GM18868 (cell line): ENCODE results near the gene TUBA3E.
"Not testable (repeated sequence)": the region's sequence is repeated elsewhere in the genome, so short reads cannot be mapped to it uniquely, and the experiment has no call there.

Experiments
- ATAC-seq: cut with Tn5 transposase; IDR thresholded peaks from one replicate; pipeline ENCODE4 v1.9.1; 2021; ENCODE audit warnings: mild to moderate bottlenecking, moderate library complexity; ENCODE audit not compliant: unreplicated experiment

Gene TUBA3E

DNA sequence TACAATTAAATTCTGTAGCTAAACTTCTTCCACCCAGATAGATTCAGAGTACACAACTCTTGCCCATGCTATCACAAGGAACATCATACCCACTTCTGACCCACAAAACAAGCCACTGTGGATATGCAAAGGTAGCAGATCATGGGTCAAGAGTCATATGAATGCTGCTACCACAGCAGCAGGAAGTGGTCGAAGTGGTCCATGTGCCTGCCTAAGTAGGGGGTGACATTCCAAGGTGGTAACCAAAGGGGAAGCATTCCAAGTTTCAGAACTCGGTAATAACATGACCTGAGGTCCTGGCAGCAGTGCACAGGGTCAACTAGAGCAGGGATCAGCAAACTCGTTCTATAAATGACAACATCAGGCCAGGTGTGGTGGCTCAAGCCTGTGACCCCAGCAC, 5.8 kb downstream of the TUBA3E start:
- ATAC-seq, result not testable (repeated sequence)

DNA sequence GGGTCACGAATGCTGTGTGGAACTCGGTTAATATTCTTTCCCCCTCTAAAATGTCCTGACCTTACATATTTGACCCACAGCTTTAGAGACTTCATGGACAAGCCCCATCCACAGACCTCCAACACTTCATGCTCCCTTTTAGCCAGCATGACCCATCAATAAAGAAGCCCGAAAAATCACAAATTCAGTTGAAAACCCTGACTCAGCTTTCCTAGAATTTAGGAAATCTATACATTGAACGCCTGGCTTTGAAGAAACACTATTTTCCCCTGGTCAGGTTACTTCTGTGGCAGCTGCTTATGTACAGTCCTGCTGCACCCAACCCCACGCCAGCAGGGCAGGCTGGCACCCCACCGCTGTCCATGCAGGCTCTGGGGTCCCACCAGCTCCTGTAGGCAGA, 6.9 kb downstream of the TUBA3E start:
- ATAC-seq, result not testable (repeated sequence)

DNA sequence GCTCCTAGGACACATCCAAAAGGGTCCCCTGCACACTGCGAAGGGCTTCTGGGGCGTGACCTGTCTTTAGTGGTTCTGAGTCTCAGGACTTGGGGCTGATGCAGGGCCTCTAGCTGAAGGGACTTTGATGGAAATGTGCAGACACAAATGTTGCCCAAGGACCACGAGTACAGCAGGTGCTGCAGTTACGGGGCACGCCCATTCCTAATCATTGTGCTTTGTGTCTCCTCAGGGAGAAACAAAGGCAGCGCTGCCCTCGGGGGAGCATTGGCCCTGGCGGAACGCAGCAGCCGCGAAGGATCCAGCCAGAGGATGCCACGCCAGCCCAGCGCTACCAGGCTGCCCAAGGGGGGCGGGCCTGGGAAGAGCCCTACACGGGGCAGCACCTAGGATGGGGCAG, 8.0 kb downstream of the TUBA3E start:
- no peak for ATAC-seq

DNA sequence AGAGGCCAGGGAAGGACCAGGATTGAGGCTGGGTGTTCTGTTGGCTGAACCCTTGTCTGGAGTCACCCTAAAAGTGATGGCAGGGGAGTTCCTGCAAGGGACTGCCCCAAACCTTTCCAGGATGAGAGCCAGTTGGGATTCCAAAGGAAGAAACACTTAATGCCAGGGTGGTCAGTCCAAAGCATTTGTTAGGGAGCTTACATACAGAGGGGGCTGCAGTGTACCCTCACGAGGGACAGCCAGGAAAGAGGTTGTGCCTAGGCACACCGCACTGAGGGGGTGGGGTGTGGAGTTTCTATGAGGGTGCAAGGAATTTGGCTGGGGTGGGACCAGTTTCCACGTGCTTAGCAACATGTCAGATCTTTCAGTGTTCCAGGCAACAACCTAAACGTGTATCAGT, 9.3 kb downstream of the TUBA3E start:
- not testable (repeated sequence) for ATAC-seq

DNA sequence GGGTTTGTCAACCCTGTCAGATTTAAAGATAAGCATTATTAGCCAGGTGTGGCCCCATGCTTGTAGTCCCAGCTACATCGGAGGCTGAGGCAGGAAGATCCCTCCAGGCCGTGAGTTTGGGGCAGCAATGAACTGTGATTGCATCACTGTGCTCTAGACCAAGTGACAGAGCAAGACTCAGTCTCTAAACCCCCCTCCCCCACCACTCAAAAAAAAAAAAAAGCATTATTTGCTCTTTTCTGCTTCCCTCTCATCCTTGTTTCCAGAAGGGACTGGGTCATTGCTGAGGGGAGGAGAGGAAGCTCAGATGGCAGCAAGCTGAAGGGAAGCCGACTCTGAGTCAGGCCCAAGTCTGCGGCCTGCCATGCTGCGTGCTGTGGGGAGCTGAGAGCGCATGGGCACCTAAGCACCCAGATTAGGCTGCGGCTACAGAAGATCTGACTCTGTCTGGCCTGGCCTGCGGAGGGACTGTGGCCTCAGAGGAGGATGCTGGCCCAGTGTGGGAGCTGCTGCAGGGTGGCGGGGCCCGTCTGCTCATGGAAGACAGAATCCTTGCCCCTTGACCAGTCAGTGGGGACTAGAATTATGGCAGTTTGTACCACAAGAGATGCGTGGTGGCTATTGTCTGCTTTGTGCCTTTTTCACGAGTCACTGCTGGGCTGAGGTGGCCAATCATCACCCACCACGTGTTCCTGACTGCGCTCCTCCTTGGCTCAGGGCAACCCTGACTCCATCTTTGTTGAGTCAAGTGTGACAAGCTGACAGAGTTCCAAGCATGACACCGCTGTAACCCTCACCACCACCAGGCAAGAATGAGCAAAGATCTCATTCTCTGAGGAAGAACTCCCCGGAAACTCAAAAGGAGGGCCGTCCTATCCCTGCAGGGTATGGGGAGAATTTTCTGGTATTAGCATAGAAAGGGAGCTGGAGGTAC, 10.1 kb downstream of the TUBA3E start:
- not testable (repeated sequence) for ATAC-seq

DNA sequence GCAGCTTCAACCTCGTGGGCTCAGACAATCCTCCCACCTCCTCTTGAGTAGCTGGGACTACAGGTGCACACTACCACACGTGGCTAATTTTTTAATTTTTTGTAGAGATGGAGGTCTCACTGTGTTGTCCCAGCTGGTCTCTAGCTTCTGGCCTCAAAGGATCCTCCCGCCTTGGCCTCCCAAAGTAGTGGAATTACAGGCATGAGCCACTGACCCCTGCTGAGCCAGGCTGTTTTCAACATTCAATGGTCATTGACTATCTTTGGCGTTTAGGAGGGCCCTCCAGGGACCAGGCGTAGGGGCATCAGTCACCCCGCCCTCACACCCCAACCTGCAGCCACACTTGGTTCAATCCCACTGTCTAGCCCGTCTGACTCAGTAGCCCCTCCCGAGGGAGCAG, 11.0 kb downstream of the TUBA3E start:
- no peak for ATAC-seq

DNA sequence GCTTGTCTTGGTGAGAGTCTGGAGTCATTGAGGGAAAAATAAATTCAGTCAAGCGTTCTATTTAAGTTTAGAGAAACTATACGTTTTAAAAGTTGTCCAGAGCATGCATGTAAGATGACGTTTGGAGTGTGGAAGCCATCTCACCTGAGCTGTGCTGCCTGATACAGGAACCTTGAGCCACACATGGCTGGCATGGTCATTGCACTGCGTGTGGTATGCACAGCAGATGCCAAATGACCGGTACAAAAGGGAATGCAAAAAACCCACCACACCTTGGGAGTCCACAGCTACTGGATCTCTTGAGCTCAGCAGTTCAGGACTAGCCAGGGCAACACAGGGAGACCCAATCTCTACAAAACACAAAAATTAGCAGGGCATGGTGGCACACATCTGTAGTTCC, 11.8 kb downstream of the TUBA3E start:
- no peak for ATAC-seq

DNA sequence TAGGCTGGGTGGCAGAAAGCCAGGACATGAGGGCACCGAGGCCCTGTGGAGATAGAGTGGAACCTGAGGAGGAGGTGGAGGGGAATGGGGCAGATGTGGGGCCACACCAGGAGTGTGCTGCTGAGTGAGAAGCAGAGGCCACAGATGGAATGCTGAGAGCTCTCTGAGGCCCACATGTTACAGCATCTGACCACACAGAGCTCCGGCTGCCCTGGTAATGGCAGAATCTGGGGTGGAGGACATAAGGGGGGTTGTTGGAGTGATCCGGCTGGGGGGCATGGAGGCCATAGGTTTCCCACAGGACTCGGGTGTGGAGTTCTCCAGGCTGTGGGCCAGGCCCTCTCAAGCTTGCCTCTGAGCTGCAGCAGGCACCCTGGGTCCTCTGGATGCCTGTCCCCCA, 12.3 kb downstream of the TUBA3E start:
- ATAC-seq, result no peak

DNA sequence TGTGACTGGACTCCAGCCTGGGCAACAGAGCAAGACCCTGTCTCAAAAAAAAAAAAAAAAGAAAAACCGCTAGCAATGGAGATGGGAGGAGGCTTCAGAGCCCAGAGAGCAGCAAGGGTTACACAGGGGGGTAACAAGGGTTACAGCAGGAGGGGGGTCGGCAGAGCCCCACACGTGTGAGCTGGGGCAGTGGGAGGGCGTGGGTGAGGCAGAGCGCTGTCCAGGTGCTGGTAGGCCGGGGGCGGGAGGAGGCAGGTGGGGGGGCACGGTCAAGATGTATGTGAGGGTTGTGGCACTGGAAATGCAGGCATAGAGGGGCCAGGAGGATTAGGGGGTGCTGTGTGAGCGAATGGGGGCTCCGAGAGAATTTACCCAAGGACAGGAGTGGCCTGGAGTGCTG, 12.8 kb downstream of the TUBA3E start:
- no peak for ATAC-seq

DNA sequence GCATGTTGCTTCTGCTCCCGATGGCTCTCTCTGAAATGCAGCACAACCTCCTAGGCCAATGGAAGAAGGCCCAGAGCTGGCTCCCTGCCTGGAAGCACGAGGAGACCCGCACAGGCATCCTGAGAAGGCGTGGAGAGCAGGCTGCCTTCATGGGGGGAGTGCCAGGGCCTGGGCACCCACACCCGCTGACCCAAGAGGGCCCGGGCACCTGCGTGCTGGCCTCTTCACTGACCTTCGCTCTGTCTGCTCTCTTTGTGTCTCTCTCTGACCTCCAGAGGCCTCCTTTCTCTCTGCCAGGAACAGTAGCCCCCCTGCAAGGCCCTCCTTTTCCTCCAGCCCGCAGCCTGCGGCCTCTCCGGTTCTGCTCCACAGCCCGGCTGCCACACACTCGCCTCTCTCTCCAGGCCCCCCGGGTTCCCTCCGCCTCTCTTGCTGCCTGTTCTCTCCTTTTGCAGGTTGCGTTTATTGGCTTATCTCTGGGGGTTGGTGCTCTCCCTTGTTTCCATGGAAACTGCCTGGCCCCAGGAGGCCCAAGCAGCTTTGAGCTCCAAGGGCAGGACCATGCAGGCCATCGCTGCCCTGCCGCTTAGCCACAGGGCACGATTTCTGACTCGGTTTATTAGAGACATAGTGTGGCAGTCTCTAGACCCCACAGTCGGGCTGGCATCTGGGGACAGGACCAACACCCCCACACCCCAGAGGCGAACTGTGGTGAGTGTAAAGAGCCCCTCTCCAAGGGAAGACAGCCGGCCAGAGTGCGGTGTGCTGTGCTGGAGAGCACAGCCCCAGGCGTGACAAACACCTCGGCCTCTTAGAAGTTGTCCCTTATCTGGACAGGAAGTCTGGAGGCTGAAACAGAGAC, 14.5 kb downstream of the TUBA3E start:
- ATAC-seq, result no peak

DNA sequence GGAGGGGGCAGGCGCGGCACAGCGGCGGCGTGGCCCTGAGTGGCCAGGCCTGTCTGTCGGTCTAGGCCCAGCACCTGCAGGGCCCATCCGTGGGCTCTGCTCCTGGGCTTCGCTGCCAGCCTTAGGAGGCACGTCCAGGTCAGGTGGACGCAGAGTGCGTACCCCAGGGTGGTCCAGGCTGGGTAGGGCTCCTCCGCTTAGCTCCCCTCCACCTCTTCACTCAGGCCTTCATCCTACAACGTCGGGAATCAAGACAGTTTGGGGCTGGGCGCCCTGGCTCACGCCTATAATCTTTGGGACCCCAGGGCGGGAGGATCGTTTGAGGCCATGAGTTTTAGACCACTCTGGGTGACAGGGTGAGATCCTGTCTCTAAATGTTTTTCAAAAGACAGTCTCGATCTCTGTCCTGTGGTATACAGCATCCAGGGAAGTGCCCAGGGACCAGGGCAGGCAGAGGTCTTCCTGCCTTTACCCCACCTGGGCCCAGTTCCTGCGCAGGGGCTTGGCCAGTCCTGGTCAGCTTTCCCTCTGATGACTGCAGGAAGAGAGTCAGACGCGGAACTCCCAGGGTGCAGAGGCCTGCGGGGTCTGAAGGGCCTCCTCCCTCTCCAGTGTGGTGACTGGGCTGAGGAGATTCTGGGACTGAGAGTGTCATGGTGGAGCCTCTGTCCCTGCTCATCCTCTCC, 15.3 kb downstream of the TUBA3E start:
- ATAC-seq, result peak; percentile 3

DNA sequence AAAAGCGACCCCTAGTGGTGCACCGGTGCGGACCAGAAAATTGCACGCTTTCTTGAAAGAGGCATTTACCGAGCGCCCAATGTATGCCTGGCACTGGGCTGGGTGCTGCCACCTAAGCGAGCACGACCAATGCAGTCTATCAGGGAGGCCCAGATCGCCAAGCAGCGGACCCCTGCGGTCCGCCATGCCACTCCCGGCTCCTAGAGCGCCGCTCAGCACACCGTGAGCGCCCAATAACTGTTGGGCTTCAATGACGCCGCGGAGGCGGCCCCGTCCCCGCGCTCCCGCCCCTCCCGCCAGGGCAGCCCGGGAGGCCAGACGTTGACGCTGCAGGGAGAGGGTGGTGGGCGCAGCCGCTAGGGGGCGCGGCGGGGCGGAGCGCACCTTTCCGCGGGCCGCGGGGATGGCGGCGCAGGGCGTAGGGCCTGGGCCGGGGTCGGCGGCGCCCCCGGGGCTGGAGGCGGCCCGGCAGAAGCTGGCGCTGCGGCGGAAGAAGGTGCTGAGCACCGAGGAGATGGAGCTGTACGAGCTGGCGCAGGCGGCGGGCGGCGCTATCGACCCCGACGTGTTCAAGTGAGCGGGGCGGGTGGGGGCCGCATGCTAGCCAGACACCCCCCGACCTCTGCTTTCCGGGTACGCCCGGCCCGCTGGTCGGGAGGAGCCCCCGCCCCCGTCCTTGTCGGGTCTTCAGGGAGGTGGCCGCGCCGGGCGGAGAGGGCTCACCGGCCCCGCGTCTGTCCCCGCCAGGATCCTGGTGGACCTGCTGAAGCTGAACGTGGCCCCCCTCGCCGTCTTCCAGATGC, 16.2 kb downstream of the TUBA3E start, which contains the start of gene MZT2B:
MZT2B (plus strand) TSS at position 383 of the 803 bp plus-strand sequence; CDS start at position 404, 21 bp downstream.
- ATAC-seq, result peak; percentile 83

DNA sequence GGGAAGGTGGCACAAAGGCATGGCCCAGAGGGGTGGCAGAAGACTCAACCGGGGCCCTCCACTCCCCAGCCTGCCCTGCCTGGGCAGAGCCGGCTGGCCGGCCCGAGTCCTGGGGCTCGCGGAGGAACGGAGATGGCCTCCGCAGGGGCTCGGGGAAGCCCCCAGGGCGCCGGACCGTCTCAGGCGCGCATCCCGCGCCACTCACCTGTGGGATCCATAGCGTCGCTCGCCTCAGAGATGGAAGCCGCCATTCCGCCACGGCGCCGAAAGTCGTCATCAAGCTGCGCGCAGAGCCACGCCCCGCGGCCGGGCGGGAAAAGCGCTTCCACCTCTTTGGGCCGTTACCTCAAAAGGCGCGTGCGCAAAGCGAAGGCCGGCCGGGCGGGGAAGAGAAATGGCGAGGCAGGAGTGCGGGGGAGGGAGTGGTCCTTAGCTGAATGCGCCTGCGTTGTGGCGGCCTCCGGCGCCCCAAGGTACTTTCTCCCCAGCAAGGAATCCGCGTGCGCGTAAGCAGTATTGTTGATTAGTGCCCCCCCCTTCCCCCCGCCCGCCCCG, 16.8 kb downstream of the TUBA3E start, which contains the start of gene SMPD4:
SMPD4 (minus strand) TSS at position 278 of the 555 bp plus-strand sequence. CDS start 5,010 bp downstream, outside the sequence.
- peak; percentile 58 for ATAC-seq

DNA sequence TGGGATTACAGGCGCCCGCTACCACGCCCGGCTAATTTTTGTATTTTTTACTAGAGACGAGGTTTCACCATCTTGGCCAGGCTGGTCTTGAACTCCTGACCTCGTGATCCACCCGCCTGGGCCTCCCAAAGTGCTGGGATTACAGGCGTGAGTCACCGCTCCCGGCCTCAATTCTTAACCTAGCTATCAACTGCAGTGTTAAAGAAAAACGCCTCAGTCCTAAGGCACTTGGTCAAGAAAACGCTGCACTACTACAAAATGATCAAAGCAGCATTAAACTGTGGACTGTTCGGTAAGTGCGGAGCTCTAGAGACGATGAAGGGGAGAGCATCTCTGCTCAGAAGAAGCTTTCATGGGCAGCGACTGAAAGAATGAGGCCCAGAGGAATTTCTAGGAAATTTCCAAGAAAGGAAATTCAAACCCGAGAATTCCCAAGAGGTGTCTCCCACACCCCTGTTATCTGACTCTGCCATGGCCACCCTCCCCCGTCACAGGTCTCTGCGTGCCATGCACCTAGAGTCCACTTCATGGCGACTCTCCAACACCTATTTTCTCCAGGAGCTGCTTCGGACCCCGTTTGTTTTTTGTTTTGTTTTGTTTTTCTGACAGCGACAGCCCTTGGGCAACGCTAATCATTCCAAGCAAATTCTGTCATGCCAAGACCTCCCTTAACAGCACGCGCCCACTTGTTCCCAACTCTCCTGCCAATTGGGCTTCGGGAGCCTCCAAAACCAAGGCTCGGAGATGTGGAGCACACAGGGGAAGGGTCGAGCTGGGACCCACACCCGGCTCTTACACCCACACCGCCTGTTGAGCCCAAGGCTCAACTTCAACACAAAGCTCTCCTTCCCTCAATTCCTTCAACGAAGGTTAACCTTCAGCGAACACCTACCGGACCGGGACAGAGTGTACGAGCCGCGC, 17.6 kb downstream of the TUBA3E start:
- not testable (repeated sequence) for ATAC-seq

DNA sequence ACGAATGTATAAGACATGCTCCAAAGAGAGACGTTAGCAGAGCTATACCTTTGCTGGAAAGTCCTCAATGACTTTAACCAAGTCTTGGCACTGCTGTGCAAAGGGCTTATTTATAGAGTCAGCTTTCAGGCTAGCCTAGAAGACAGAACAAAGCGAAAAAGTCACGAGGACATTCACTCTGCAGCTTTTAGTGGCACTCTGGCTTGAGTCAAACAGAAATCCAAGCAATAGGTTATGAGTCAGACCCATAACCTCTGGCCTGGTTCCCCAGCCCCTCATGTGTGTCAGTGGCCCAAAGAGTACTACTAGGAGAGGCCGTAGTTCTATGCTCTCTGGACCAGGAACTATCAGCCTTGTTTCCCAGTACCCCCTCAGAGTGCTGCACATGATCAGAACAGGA, 23.4 kb downstream of the TUBA3E start:
- peak; percentile 77 for ATAC-seq

DNA sequence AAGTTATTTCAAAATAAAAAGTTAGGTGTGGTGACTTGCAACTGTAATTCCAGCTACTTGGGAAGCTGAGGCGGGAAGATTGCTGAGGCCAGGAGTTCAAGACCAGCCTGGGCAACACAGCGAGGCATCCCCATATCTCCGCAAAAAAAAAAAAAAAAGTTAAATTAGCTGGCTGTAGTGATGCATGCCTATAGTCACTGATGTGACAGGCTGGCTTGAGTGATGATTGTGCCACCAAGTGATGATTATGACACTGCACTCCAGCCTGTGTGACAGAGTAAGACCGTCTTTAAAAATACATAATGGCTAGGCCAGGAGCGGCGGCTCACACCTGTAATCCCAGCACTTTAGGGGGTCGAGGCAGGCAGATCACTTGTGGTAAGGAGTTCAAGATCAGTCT, 28.3 kb downstream of the TUBA3E start:
- ATAC-seq, result no peak

DNA sequence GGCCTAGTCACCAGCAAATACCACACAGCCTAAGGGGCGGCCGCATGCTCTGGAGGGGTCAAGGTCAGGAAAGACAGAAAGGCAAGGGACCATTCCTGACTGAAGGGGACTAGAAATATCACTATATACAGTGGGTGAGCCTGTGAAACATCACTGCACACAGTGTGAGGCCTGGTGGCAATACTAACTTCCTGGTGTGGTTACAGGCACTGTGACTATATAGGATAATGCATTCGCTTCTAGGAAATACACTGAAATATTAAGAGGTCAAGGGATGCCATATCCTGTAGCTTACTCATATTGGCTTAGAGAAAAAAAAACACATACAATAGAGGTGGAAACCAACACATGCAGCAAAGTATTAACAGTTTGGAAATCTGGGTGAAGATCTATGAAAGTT, 29.1 kb downstream of the TUBA3E start:
- ATAC-seq, result not testable (repeated sequence)

DNA sequence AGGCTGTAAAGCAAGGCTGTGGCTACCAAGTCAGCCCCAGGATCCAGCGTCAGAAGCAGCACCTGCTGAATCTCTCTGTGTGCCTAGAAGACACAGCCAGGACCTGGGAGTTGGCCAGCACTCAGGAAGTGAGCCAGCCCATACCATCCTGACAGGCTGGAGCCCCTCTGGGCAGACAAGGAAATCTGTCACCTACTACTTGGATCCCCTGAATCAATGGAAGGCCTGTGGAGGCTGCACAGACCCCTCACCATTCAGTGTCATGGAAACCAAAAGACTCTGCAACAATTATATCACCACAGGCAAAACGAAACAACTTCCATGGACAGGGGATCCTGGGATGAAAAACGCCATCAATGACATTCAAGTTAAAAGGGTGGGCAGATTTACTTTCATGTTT, 31.6 kb downstream of the TUBA3E start:
- not testable (repeated sequence) for ATAC-seq
